Stimulated activated CD8-positive, alpha-beta memory T cell treated with anti-CD3 and anti-CD28 coated beads, Interleukin-15, amount 100 ng/mL, for 1 hour (primary cell): Measurements from ENCODE around the gene NBEA.

Experiments
- DNase-seq: peaks from one replicate; pipeline ENCODE4 v3.0.0-alpha.2; 2020; ENCODE audit warnings: low read depth

Gene NBEA

DNA sequence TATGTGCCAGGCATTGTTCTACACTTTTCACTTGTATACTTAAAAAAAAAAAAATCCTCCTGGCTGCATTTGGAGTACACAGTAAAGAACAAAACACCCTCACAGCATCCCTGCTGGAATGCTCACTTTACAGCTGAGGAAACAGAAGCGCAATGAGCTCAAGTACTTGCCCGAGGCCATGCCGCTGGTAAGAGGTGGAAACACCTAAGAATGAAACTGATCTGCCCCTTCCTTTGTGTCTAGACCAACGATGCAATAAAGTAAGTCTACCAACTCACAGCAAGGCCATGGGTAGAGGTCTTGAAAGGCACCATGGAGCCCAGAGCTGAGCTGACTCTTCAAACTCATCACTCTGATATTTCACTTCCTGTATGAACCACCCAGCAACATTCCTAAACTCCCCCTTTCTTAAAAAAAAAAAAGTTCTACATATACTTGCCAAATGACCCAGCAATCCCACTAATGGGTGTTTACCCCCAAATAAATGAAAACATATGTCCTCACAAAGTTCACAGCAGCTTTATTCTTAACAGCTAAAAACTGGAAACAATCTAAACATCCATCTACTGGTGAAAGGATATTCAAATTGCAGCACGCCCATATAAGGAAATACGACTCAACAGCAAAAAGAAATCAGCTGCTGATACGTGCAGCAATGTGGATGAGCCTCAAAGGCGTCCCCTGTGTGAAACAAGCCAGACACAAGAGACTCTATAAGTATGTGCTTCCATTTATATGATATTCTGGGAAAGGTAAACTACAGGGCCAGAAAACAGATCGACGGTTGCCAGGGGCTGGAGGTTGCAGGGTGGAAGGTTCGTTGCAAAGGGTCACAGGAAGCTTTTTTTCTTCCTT, 771.1 kb downstream of the NBEA start:
- DNase-seq, result no peak

DNA sequence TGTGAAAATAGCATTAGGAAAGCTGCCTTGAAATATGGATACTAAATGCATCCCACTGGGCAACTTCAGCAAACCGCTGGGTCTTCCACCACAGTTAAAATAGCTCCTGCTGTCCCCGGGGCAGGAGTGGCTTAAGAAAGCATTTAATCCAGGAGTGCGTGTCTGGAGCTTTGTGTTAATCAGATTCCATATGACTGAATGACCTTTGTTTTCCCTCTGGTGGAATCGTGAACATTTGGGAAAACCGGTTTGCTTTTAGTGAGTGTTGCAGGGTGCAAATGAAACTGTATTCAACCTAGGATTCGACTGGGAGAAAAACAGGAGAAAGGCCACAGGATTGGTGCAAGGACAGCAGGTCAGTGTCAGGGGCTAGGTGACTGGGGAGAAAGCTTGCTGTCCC, 772.1 kb downstream of the NBEA start:
- no peak for DNase-seq

GRCh38 chr13:35714588-35715377, 772.7 kb downstream of the NBEA start:
- DNase-seq, result no peak

- DNase-seq, result no peak
These were observed 774.1 kb downstream of the NBEA start for GRCh38 chr13:35716186-35716585.

GRCh38 chr13:35716729-35717128, 774.7 kb downstream of the NBEA start:
- DNase-seq, result no peak

- no peak for DNase-seq
These were observed 776.0 kb downstream of the NBEA start for GRCh38 chr13:35718084-35718483.

DNA sequence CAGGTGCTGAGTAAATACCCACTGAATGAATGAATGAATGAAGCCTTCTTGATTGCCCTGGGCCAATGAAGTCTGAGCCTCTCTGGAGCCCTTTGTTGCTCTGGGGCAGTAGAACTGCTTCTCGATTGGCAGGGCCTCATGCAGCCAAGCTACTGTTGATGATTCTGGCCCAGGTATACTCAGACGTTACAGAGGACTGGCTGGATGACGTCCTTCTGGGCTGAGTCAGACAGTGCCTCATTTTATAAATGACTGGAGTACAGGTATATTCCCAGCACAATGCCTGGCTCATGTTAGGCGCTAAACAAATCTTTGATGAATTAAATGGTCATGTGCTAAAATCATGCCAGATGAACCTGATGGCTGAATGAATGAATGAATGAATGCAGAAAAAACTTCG, 778.2 kb downstream of the NBEA start:
- no peak for DNase-seq

GRCh38 chr13:35720690-35721554, 778.9 kb downstream of the NBEA start:
- no peak for DNase-seq
